Stimulated activated CD8-positive, alpha-beta memory T cell treated with anti-CD3 and anti-CD28 coated beads, Interleukin-4, amount 100 ng/mL, for 4 hours (primary cell): ENCODE data around the gene ATP6V0C.

Experiments
- DNase-seq, 2 donors: peaks; one replicate each; pipeline ENCODE4 v3.0.0-alpha.2; 2020; ENCODE audit warnings: low read depth in 2 of 2, low spot score in 1 of 2

Gene ATP6V0C

GRCh38 chr16:2513405-2514332, at the start of gene ATP6V0C:
Gene ATP6V0C (plus strand): TSS chr16:2513952. CDS start chr16:2514104, 152 bp downstream.
- DNase-seq = peak; percentile 72 to 80

- DNase-seq = no peak
Observed at GRCh38 chr16:2464333-2464732, 49.4 kb upstream of the ATP6V0C start.

GRCh38 chr16:2465653-2466415, 47.9 kb upstream of the ATP6V0C start:
- no peak for DNase-seq

- DNase-seq = no peak
Observed at GRCh38 chr16:2466667-2467527, 46.9 kb upstream of the ATP6V0C start.

- no peak for DNase-seq
Observed at GRCh38 chr16:2467528-2468232, 46.1 kb upstream of the ATP6V0C start.

GRCh38 chr16:2468233-2468724, 45.5 kb upstream of the ATP6V0C start:
- no peak for DNase-seq

GRCh38 chr16:2468725-2469398, 44.9 kb upstream of the ATP6V0C start:
- DNase-seq = no peak

- no peak for DNase-seq
Observed at GRCh38 chr16:2469399-2470233, 44.1 kb upstream of the ATP6V0C start.

GRCh38 chr16:2470234-2470601, 43.5 kb upstream of the ATP6V0C start:
- DNase-seq = no peak

GRCh38 chr16:2470603-2471015, 43.1 kb upstream of the ATP6V0C start:
- DNase-seq = no peak

GRCh38 chr16:2471016-2471652, 42.6 kb upstream of the ATP6V0C start, which contains the start of gene NTN3:
Gene NTN3 (plus strand): TSS chr16:2471297. CDS start chr16:2471702, 405 bp downstream.
- no peak for DNase-seq

- no peak for DNase-seq
Observed at GRCh38 chr16:2471653-2472487, 41.9 kb upstream of the ATP6V0C start.

GRCh38 chr16:2472488-2472864, 41.3 kb upstream of the ATP6V0C start:
- no peak for DNase-seq

GRCh38 chr16:2472885-2473445, 40.8 kb upstream of the ATP6V0C start:
- no peak for DNase-seq

GRCh38 chr16:2473446-2473926, 40.3 kb upstream of the ATP6V0C start:
- no peak for DNase-seq

GRCh38 chr16:2473999-2474876, 39.5 kb upstream of the ATP6V0C start:
- DNase-seq = peak; percentile 18 to 34
